ENCODE measurements around the gene EI24. TPM values are rescaled to one million over a fixed set of nuclear protein-coding genes. Genes with fewer than 3 reads are reported as not detected.
A peak's percentile ranks its signal among the peaks of the same experiment; 100 is the strongest.

The EI24 gene
- total and polyA plus RNA-seq, 2 experiments from 2014 or later = 76.2 to 130 TPM

DNA sequence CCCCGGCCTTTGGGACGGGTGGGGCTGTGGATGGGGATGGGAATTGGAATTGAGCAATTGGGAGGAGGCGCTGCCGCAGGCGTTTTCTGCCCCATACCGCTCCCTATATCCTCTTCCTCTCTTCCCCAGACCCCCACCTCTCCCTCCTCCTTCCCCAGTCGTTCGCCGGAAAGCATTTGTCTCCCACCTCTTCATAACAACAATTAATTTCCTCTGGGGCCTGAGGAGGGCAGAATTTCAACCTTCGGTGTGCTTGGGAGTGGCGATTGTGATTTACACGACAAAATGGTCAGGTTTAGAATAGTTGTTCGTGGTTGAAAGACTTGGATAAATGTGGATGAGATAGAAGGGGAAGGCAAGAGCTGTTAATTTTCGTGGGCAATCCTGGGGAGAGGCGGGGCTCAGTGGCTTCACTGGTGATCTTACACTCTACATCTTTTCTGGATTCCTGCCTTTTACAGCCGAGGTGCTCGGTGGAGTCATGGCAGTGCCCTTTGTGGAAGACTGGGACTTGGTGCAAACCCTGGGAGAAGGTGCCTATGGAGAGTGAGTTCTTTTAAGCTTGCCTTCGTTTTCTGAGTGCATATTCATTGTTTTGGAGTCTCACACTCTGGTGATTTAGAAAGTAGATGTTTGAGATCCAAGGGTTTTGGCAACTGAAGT is 57.1 kb downstream of the EI24 start:
- H3K27ac ChIP-seq = peak overlapping the region; percentile 100
- TF ChIP-seq, protein P1, sequence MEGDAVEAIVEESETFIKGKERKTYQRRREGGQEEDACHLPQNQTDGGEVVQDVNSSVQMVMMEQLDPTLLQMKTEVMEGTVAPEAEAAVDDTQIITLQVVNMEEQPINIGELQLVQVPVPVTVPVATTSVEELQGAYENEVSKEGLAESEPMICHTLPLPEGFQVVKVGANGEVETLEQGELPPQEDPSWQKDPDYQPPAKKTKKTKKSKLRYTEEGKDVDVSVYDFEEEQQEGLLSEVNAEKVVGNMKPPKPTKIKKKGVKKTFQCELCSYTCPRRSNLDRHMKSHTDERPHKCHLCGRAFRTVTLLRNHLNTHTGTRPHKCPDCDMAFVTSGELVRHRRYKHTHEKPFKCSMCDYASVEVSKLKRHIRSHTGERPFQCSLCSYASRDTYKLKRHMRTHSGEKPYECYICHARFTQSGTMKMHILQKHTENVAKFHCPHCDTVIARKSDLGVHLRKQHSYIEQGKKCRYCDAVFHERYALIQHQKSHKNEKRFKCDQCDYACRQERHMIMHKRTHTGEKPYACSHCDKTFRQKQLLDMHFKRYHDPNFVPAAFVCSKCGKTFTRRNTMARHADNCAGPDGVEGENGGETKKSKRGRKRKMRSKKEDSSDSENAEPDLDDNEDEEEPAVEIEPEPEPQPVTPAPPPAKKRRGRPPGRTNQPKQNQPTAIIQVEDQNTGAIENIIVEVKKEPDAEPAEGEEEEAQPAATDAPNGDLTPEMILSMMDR (IDR thresholded peaks at IDR 0.05; ENCODE audit: poor library complexity) = peak; percentile 35
- no peak for TF ChIP-seq EZH2phosphoT487 (IDR thresholded peaks at IDR 0.05; ENCODE audit: low read depth, severe bottlenecking, unreplicated experiment)
- H3K36me3 ChIP-seq (replicated peaks; ENCODE audit: insufficient read depth, low read depth) = no peaks in the 10 kb centered on the region
- H4K20me1 ChIP-seq (ENCODE audit: insufficient read depth, poor library complexity, severe bottlenecking) = no peaks in the 10 kb centered on the region
- no peaks in the 10 kb centered on the region for H3K9me3 ChIP-seq (ENCODE audit: low read depth)
- peak overlapping the region; percentile 90 for H3K4me2 ChIP-seq
- WGBS (ENCODE audit: low lambda C conversion rate, missing lambda C conversion rate) = 2% methylated on average over 12 of the region's 18 CpGs
- DNase-seq (ENCODE audit: low spot score) = peak; percentile 64
- H3K27me3 ChIP-seq = no peaks in the 10 kb centered on the region
- H2AFZ ChIP-seq = peak overlapping the region; percentile 80
- no peaks in the 10 kb centered on the region for H3K9me2 ChIP-seq (replicated peaks; ENCODE audit: insufficient read depth)
- peaks cover 17% of the 10 kb centered on the region for H3K79me2 ChIP-seq
- peak overlapping the region; percentile 86 for H3K4me3 ChIP-seq
- peaks cover 7% of the 10 kb centered on the region for H3K4me1 ChIP-seq (ENCODE audit: insufficient read depth)

DNA sequence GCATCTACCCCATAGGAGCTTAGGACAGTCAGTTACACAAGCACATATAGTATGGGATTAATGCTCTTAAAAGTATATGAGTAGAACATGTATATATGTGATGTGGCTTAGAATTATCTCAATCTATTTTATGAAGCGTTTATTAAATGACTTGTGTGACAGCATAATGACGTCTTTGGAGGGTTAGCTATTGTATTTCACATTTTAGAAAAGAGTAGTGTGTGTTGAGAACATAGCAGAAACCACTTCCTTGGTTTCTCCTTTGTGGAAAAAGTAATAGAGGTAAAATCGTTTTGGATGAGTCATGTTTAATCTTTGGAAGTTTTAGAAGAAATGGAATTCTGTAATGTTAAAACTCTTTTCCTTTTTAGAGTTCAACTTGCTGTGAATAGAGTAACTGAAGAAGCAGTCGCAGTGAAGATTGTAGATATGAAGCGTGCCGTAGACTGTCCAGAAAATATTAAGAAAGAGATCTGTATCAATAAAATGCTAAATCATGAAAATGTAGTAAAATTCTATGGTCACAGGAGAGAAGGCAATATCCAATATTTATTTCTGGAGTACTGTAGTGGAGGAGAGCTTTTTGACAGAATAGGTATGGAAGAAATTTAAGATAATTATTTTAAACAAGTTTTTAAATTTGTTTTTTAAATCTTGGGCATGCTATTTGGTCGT is 58.1 kb downstream of the EI24 start:
- no peaks in the 10 kb centered on the region for H3K27me3 ChIP-seq
- H3K4me2 ChIP-seq = peak overlapping the region; percentile 90
- no peaks in the 10 kb centered on the region for H4K20me1 ChIP-seq (ENCODE audit: insufficient read depth, poor library complexity, severe bottlenecking)
- no peaks in the 10 kb centered on the region for H3K9me3 ChIP-seq (ENCODE audit: low read depth)
- H2AFZ ChIP-seq = peak overlapping the region; percentile 80
- 67% methylated on average over 7 of the region's 7 CpGs for WGBS (ENCODE audit: low lambda C conversion rate, missing lambda C conversion rate)
- DNase-seq (ENCODE audit: low spot score) = no peak
- TF ChIP-seq, protein P1 (IDR thresholded peaks at IDR 0.05; ENCODE audit: poor library complexity) = no peak
- TF ChIP-seq EZH2phosphoT487 (IDR thresholded peaks at IDR 0.05; ENCODE audit: low read depth, severe bottlenecking, unreplicated experiment) = no peak
- TF ChIP-seq EZH2 (IDR thresholded peaks at IDR 0.05; ENCODE audit: borderline replicate concordance) = no peak
- H3K4me3 ChIP-seq = peak overlapping the region; percentile 86
- H3K4me1 ChIP-seq (ENCODE audit: insufficient read depth) = peaks cover 7% of the 10 kb centered on the region
- H3K27ac ChIP-seq = peak overlapping the region; percentile 100
- no peaks in the 10 kb centered on the region for H3K36me3 ChIP-seq (replicated peaks; ENCODE audit: insufficient read depth, low read depth)
- no peaks in the 10 kb centered on the region for H3K9me2 ChIP-seq (replicated peaks; ENCODE audit: insufficient read depth)
- H3K79me2 ChIP-seq = peaks cover 17% of the 10 kb centered on the region

Small RNA genes lying within 50 kb of the gene (small RNA-seq; reads per million reads assigned to genes)
- gene RNU6-1156P = not detected

Other genes starting within 250 kb of the EI24 start
- 11.0 and 13.2 TPM in 2 replicates for gene FEZ1, start 73.2 kb upstream of the EI24 start, total RNA-seq
- gene FEZ1, start 73.2 kb upstream of the EI24 start, polyA plus RNA-seq = 12.1 and 18.5 TPM in 2 replicates
- gene STT3A, start 23.4 kb downstream of the EI24 start, total RNA-seq = 198 and 229 TPM in 2 replicates
- 191 and 192 TPM in 2 replicates for gene STT3A, start 23.4 kb downstream of the EI24 start, polyA plus RNA-seq
- gene CHEK1, start 55.7 kb downstream of the EI24 start, total RNA-seq = 10.0 and 16.3 TPM in 2 replicates
- gene CHEK1, start 55.7 kb downstream of the EI24 start, polyA plus RNA-seq = 8.6 and 8.8 TPM in 2 replicates
- not detected in 2 replicates for gene ACRV1, start 111.4 kb downstream of the EI24 start, total RNA-seq
- gene ACRV1, start 111.4 kb downstream of the EI24 start, polyA plus RNA-seq = 0.08 TPM in 1 of 2 replicates, not detected in the other
- not detected in 2 replicates for gene PATE1, start 176.8 kb downstream of the EI24 start, total RNA-seq
- not detected in 2 replicates for gene PATE1, start 176.8 kb downstream of the EI24 start, polyA plus RNA-seq
- not detected in 2 replicates for gene PATE2, start 209.4 kb downstream of the EI24 start, total RNA-seq
- gene PATE2, start 209.4 kb downstream of the EI24 start, polyA plus RNA-seq = 0.16 and 0.69 TPM in 2 replicates
- not detected in 2 replicates for gene PATE3, start 218.7 kb downstream of the EI24 start, total RNA-seq
- not detected in 2 replicates for gene PATE3, start 218.7 kb downstream of the EI24 start, polyA plus RNA-seq